Kidney (tissue), 14 donors: ENCODE measurements around the gene TAOK1. TPM values are rescaled to one million over a fixed set of nuclear protein-coding genes. Genes with fewer than 3 reads are reported as not detected.

Experiments used
- DNase-seq, 5 donors: peaks; one replicate each; pipeline ENCODE4 v3.0.0-alpha.2; 2013 to 2020
- FAIRE-seq: peaks from 2 replicates; lab custom pipeline; 2012; peaks lifted over from hg19 to GRCh38; lab: Jason Lieb, UNC
- H3K27ac ChIP-seq, 2 donors: one replicate each; pipeline ENCODE4 v1.7.0; 2013; ENCODE audit warnings: low read depth in 2 of 2, low read length in 2 of 2, inconsistent platforms in 1 of 2
- H3K27me3 ChIP-seq: one replicate; pipeline ENCODE4 v1.7.1; 2013; ENCODE audit warnings: low read length, inconsistent platforms; ENCODE audit not compliant: control insufficient read depth, insufficient read depth
- H3K36me3 ChIP-seq, 3 donors: one replicate each; pipeline versions ENCODE4 v1.7.0 to v1.7.1; 2013; ENCODE audit warnings: low read length in 3 of 3, control low read depth in 1 of 3, inconsistent platforms in 1 of 3; ENCODE audit not compliant: insufficient read depth in 3 of 3, control insufficient read depth in 2 of 3
- H3K4me1 ChIP-seq, 3 donors: one replicate each; pipeline versions ENCODE4 v1.7.0 to v1.7.1; 2013; ENCODE audit warnings: low read length in 3 of 3, inconsistent platforms in 1 of 3, low read depth in 1 of 3; ENCODE audit not compliant: control insufficient read depth in 2 of 3, insufficient read depth in 2 of 3
- H3K4me3 ChIP-seq, 3 donors: one replicate each; pipeline versions ENCODE4 v1.7.0 to v1.8.1; 2013; ENCODE audit warnings: low read length in 3 of 3, control low read depth in 1 of 3, inconsistent platforms in 1 of 3
- H3K9ac ChIP-seq, 3 donors: one replicate each; pipeline versions ENCODE4 v1.7.0 to v1.7.1; 2013; ENCODE audit warnings: low read length in 3 of 3, control low read depth in 1 of 3, inconsistent platforms in 1 of 3
- H3K9me3 ChIP-seq, 3 donors: one replicate each; pipeline versions ENCODE4 v1.7.0 to v1.7.1; 2013; ENCODE audit warnings: low read length in 3 of 3, control low read depth in 1 of 3, inconsistent platforms in 1 of 3; ENCODE audit not compliant: control insufficient read depth in 2 of 3, insufficient read depth in 1 of 3
- CTCF ChIP-seq: IDR thresholded peaks from 3 replicates; pipeline ENCODE4 v1.5.1; 2012; ENCODE audit warnings: mild to moderate bottlenecking, moderate library complexity, borderline replicate concordance; ENCODE audit not compliant: insufficient read depth; ENCODE audit errors: extremely low read depth
- intact Hi-C: fragments of 100-400 bp; cut with DNase I; formaldehyde crosslinking; loops from one replicate; pipeline ENCODE4 v1.11.1; 2022
- polyA plus RNA-seq: library from polyadenylated mRNA; stranded (reverse); fragments of 350-450 nt; fragmentation: Illumina TruSeq; extraction: RNeasy Lipid Tissue Mini Kit (QIAGEN cat#74804); gene quantifications from one replicate; pipeline ENCODE4 v1.2.3, GENCODE V29; 2014; ENCODE audit warnings: low read depth, low replicate concordance; ENCODE audit not compliant: insufficient read depth
- total RNA-seq: library from RNA; stranded (reverse); fragmentation: NEBNext Ultra II Directional; extraction: Animal tissue kit (Norgen Biotek cat#: 25700); gene quantifications from one replicate; pipeline ENCODE4 v1.2.1, GENCODE V29; 2021
- donor health status: control.
- donor health status: control.
- donor health status: control.
- donor health status: control.
- donor health status: control.
- donor health status: DM: yes; HTN: yes; CAD: no.
- donor health status: Normal renal cell carcinoma (clear cell type).

TAOK1 gene
- total and polyA plus RNA-seq, 2 donors from 2014 or later = 5.0 to 74.9 TPM

GRCh38 chr17:29588017-29588561 lies 197.9 kb downstream of the TAOK1 start:
- peak overlapping the region; percentile 49 to 67 for H3K27ac ChIP-seq
- no peaks in the 10 kb centered on the region for H3K27me3 ChIP-seq
- peaks cover 0 to 58% (median 31%) of the 10 kb centered on the region in 3 donors for H3K4me1 ChIP-seq
- TF ChIP-seq CTCF = no peak
- no peaks in the 10 kb centered on the region for H3K9me3 ChIP-seq
- no peaks in the 10 kb centered on the region for H3K36me3 ChIP-seq
- DNase-seq (no peak), FAIRE-seq (no peak)
- peak overlapping the region in 2 of 3 donors; percentile 41 to 69 for H3K9ac ChIP-seq
- intact Hi-C loops = no loop called here
- H3K4me3 ChIP-seq = peak overlapping the region; percentile 48 to 79 (median 73)

GRCh38 chr17:29588562-29589411 lies 198.6 kb downstream of the TAOK1 start:
- Histone ChIP-seq H3K27me3 (no peaks in the 10 kb centered on the region), H3K9me3 (no peaks in the 10 kb centered on the region), H3K27ac (peak overlapping the region; percentile 49 to 67), H3K4me1 (peaks cover 0 to 59% (median 31%) of the 10 kb centered on the region in 3 donors), H3K36me3 (no peaks in the 10 kb centered on the region), H3K9ac (peak overlapping the region; percentile 26 to 69 (median 41)), H3K4me3 (peak overlapping the region; percentile 48 to 79 (median 73))
- intact Hi-C loops = no loop called here
- TF ChIP-seq CTCF = no peak
- DNase-seq (peak in 4 of 5 donors; percentile 29 to 79 (median 62)), FAIRE-seq (no peak)

GRCh38 chr17:29589524-29590410 lies 199.6 kb downstream of the TAOK1 start, which contains the start of gene GIT1:
Gene GIT1 (minus strand): TSS chr17:29589648. CDS start chr17:29589378, 270 bp downstream.
- intact Hi-C loops = no loop called here
- peak; percentile 20 for TF ChIP-seq CTCF
- H3K36me3 ChIP-seq = no peaks in the 10 kb centered on the region
- peaks cover 0 to 57% (median 27%) of the 10 kb centered on the region in 3 donors for H3K4me1 ChIP-seq
- H3K27ac ChIP-seq = peak within 1 kb of the TSS; percentile 67 to 74
- H3K4me3 ChIP-seq = peak within 1 kb of the TSS; percentile 49 to 79 (median 73)
- FAIRE-seq (no peak), DNase-seq (peak; percentile 85 to 96 (median 92))
- no peaks in the 10 kb centered on the region for H3K9me3 ChIP-seq
- H3K27me3 ChIP-seq = no peaks in the 10 kb centered on the region
- H3K9ac ChIP-seq = peak within 1 kb of the TSS; percentile 35 to 69 (median 41)
